ENCODE measurements around the gene PKNOX2. TPM values are rescaled to one million over a fixed set of nuclear protein-coding genes. Genes with fewer than 3 reads are reported as not detected.

Gene PKNOX2
- total and polyA plus RNA-seq, 4 donors, result 0.14 to 0.29 (median 0.24) TPM

DNA sequence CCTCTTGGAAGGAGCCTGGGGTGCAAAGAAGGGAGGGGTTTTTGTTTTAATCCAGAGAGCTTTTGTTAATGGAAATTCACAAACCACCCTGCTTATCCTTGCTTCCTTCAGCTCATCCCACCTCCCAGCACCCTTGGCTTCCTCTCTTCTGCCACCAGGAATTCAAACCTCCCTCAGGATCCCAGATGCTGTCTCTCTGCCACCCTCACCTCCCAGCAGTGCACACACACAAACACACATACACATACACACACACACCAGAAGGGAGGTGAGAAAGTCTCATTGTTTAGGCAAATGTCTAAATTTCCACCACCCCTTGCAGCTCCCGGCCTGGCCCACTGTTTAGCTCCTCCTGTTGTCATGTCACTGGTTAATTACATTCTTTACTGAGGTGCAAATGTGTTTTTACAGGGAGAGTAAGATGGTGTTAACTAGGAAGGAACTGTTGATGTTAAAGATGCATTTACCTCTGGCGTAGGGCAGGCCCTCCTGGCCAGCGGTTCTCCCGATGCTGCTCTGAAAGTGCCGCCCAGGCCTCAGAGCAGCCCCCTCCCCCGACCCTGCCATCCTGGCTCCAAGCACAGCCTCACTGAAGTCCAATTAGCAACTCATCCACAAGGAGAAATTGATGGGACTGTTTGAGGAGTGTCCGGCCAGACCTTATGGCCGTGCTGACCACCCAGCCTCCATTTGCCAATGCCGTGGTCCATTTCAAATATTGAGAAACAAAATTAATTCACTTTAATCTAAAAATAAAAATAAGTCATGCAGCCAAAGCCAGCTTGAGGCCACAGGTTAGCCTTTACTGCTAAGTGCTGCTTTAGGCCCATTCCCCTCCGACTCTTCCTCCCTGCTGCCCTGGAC, 166.1 kb downstream of the PKNOX2 start:
- 89% methylated on average over 10 of the region's 10 CpGs for WGBS
- H3K4me1 ChIP-seq (ENCODE audit: control insufficient read depth in 4 of 4, insufficient read depth in 4 of 4, low read length in 3 of 4), result no peaks in the 10 kb centered on the region
- no peak for DNase-seq (ENCODE audit: low spot score)
- H3K27ac ChIP-seq (ENCODE audit: low read depth in 1 of 2, low read length in 2 of 2), result no peak overlapping the region
- no peak overlapping the region for H3K9ac ChIP-seq (ENCODE audit: low read depth in 1 of 2, low read length in 2 of 2)
- H3K27me3 ChIP-seq (ENCODE audit: control insufficient read depth in 4 of 4, insufficient read depth in 4 of 4, low read length in 3 of 4), result no peaks in the 10 kb centered on the region
- no peaks in the 10 kb centered on the region for H3K36me3 ChIP-seq (ENCODE audit: control insufficient read depth in 4 of 4, insufficient read depth in 3 of 4, low read depth in 1 of 4, low read length in 3 of 4)
- no peak overlapping the region for H3K4me3 ChIP-seq (ENCODE audit: low read depth in 1 of 3, low read length in 3 of 3)
- H3K9me3 ChIP-seq (ENCODE audit: control insufficient read depth in 4 of 4, low read length in 3 of 4), result no peaks in the 10 kb centered on the region
- TF ChIP-seq HNF4A (conservative IDR thresholded peaks at IDR 0.05) (no peak), HNF4G (IDR thresholded peaks at IDR 0.05) (no peak), GABPA (IDR thresholded peaks at IDR 0.05 in 1 of 2, conservative IDR thresholded peaks at IDR 0.05 in 1 of 2) (no peak), EGR1 (IDR thresholded peaks at IDR 0.05; ENCODE audit: low read depth in 2 of 2) (no peak), JUND (IDR thresholded peaks at IDR 0.05) (no peak), TAF1 (conservative IDR thresholded peaks at IDR 0.05) (no peak), RXRA (IDR thresholded peaks at IDR 0.05) (no peak), SP1 (IDR thresholded peaks at IDR 0.05) (no peak), YY1 (IDR thresholded peaks at IDR 0.05) (no peak), FOXA2 (IDR thresholded peaks at IDR 0.05) (no peak), RAD21 (IDR thresholded peaks at IDR 0.05) (no peak), FOXA1 (IDR thresholded peaks at IDR 0.05) (no peak), NR2F2 (IDR thresholded peaks at IDR 0.05) (no peak)
- TF ChIP-seq, protein P1, sequence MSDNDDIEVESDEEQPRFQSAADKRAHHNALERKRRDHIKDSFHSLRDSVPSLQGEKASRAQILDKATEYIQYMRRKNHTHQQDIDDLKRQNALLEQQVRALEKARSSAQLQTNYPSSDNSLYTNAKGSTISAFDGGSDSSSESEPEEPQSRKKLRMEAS (IDR thresholded peaks at IDR 0.05), result no peak
- TF ChIP-seq, protein P2, sequence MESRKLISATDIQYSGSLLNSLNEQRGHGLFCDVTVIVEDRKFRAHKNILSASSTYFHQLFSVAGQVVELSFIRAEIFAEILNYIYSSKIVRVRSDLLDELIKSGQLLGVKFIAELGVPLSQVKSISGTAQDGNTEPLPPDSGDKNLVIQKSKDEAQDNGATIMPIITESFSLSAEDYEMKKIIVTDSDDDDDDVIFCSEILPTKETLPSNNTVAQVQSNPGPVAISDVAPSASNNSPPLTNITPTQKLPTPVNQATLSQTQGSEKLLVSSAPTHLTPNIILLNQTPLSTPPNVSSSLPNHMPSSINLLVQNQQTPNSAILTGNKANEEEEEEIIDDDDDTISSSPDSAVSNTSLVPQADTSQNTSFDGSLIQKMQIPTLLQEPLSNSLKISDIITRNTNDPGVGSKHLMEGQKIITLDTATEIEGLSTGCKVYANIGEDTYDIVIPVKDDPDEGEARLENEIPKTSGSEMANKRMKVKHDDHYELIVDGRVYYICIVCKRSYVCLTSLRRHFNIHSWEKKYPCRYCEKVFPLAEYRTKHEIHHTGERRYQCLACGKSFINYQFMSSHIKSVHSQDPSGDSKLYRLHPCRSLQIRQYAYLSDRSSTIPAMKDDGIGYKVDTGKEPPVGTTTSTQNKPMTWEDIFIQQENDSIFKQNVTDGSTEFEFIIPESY (IDR thresholded peaks at IDR 0.05), result no peak
- TF ChIP-seq, protein P3, sequence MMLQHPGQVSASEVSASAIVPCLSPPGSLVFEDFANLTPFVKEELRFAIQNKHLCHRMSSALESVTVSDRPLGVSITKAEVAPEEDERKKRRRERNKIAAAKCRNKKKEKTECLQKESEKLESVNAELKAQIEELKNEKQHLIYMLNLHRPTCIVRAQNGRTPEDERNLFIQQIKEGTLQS (IDR thresholded peaks at IDR 0.05), result no peak
- TF ChIP-seq, protein P4, sequence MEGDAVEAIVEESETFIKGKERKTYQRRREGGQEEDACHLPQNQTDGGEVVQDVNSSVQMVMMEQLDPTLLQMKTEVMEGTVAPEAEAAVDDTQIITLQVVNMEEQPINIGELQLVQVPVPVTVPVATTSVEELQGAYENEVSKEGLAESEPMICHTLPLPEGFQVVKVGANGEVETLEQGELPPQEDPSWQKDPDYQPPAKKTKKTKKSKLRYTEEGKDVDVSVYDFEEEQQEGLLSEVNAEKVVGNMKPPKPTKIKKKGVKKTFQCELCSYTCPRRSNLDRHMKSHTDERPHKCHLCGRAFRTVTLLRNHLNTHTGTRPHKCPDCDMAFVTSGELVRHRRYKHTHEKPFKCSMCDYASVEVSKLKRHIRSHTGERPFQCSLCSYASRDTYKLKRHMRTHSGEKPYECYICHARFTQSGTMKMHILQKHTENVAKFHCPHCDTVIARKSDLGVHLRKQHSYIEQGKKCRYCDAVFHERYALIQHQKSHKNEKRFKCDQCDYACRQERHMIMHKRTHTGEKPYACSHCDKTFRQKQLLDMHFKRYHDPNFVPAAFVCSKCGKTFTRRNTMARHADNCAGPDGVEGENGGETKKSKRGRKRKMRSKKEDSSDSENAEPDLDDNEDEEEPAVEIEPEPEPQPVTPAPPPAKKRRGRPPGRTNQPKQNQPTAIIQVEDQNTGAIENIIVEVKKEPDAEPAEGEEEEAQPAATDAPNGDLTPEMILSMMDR (IDR thresholded peaks at IDR 0.05; ENCODE audit: low read depth, low read length, missing input control), result no peak
- TF ChIP-seq, protein P5, sequence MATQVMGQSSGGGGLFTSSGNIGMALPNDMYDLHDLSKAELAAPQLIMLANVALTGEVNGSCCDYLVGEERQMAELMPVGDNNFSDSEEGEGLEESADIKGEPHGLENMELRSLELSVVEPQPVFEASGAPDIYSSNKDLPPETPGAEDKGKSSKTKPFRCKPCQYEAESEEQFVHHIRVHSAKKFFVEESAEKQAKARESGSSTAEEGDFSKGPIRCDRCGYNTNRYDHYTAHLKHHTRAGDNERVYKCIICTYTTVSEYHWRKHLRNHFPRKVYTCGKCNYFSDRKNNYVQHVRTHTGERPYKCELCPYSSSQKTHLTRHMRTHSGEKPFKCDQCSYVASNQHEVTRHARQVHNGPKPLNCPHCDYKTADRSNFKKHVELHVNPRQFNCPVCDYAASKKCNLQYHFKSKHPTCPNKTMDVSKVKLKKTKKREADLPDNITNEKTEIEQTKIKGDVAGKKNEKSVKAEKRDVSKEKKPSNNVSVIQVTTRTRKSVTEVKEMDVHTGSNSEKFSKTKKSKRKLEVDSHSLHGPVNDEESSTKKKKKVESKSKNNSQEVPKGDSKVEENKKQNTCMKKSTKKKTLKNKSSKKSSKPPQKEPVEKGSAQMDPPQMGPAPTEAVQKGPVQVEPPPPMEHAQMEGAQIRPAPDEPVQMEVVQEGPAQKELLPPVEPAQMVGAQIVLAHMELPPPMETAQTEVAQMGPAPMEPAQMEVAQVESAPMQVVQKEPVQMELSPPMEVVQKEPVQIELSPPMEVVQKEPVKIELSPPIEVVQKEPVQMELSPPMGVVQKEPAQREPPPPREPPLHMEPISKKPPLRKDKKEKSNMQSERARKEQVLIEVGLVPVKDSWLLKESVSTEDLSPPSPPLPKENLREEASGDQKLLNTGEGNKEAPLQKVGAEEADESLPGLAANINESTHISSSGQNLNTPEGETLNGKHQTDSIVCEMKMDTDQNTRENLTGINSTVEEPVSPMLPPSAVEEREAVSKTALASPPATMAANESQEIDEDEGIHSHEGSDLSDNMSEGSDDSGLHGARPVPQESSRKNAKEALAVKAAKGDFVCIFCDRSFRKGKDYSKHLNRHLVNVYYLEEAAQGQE (IDR thresholded peaks at IDR 0.05), result no peak
